Endothelial cell of umbilical vein (primary cell): ENCODE results near the gene KLC3. TPM values are rescaled to one million over a fixed set of nuclear protein-coding genes. Genes with fewer than 3 reads are reported as not detected.

Source experiments
- BruUV-seq: library from RNA; stranded (reverse); fragments of 400-500 nt; replicated peaks from 2 replicates; lab custom pipeline; 2021; lab: Mats Ljungman, UMichigan
- CTCF ChIA-PET: fragments of 300-600, 350-600 bp; sonication (Branson Sonifier 250); formaldehyde crosslinking; loops from one replicate; lab custom pipeline; 2021; ENCODE audit warnings: antibody characterized with exemption, inconsistent platforms; lab: Charles Lee
- POLR2A ChIA-PET: fragments of 300-600, 350-600 bp; sonication (Branson Sonifier 250); formaldehyde crosslinking; loops from one replicate; lab custom pipeline; 2021; ENCODE audit warnings: antibody characterized with exemption, inconsistent platforms; lab: Charles Lee
- DNase-seq: peaks from one replicate; pipeline ENCODE4 v3.0.0-alpha.2; 2011; ENCODE audit warnings: low read depth, low spot score
- FAIRE-seq: peaks from 2 replicates; lab custom pipeline; 2011; peaks lifted over from hg19 to GRCh38; lab: Jason Lieb, UNC
- H2AFZ ChIP-seq: 2 replicates; pipeline ENCODE4 v1.6.0; 2012; ENCODE audit warnings: low read depth, low read length, control low read depth, inconsistent platforms
- H3K27ac ChIP-seq: 2 replicates; pipeline ENCODE4 v1.5.1; 2011; ENCODE audit warnings: low read depth, mild to moderate bottlenecking, control low read depth, low read length, moderate library complexity; ENCODE audit not compliant: insufficient read depth
- H3K27me3 ChIP-seq, 2 experiments: 2 replicates each; pipeline versions ENCODE4 v1.6.0 to v1.6.1; 2011; ENCODE audit warnings: low read length in 2 of 2, mixed read lengths in 1 of 2; ENCODE audit not compliant: control insufficient read depth in 2 of 2, insufficient read depth in 2 of 2
- H3K36me3 ChIP-seq, 2 experiments: 2 replicates in 1 of 2; 3 replicates in 1 of 2; pipeline ENCODE4 v1.5.1; 2011; ENCODE audit warnings: low read length in 2 of 2, mild to moderate bottlenecking in 1 of 2, moderate library complexity in 1 of 2; ENCODE audit not compliant: control insufficient read depth in 2 of 2, insufficient read depth in 2 of 2; ENCODE audit errors: extremely low read depth in 1 of 2
- H3K4me1 ChIP-seq: 3 replicates; pipeline ENCODE4 v1.5.1; 2011; ENCODE audit warnings: mild to moderate bottlenecking, low read length; ENCODE audit not compliant: control insufficient read depth, insufficient read depth; ENCODE audit errors: extremely low read depth
- H3K4me2 ChIP-seq: 2 replicates; pipeline ENCODE4 v1.6.1; 2011; ENCODE audit warnings: low read length, control low read depth, mixed read lengths; ENCODE audit not compliant: insufficient read depth
- H3K4me3 ChIP-seq, 3 experiments: fragments of 200-600 bp in 1 of 3; sonication (generic), shearing (Covaris generic) in 1 of 3; replicated peaks in 1 of 3; 2 replicates each; pipeline ENCODE4 v1.5.1; 2011 to 2016; ENCODE audit warnings: control low read depth in 3 of 3, low read length in 3 of 3, mild to moderate bottlenecking in 2 of 3, inconsistent platforms in 1 of 3, low read depth in 1 of 3, moderate library complexity in 1 of 3; ENCODE audit not compliant: insufficient read depth in 1 of 3
- H3K79me2 ChIP-seq: 2 replicates; pipeline ENCODE4 v1.6.0; 2012; ENCODE audit warnings: low read length, inconsistent platforms; ENCODE audit not compliant: control insufficient read depth, insufficient read depth
- H3K9ac ChIP-seq: replicated peaks from 2 replicates; pipeline ENCODE3; 2011; ENCODE audit warnings: low read length, control low read depth; ENCODE audit not compliant: insufficient read depth; ENCODE audit errors: extremely low read depth
- H3K9me1 ChIP-seq: replicated peaks from 3 replicates; pipeline ENCODE4 v1.6.0; 2011; ENCODE audit warnings: mild to moderate bottlenecking, low read length; ENCODE audit not compliant: control insufficient read depth, insufficient read depth; ENCODE audit errors: extremely low read depth
- H3K9me3 ChIP-seq: replicated peaks from 2 replicates; pipeline ENCODE4 v1.5.1; 2012; ENCODE audit warnings: low read length, inconsistent platforms; ENCODE audit not compliant: control insufficient read depth, insufficient read depth
- H4K20me1 ChIP-seq: replicated peaks from 2 replicates; pipeline ENCODE3; 2011; ENCODE audit warnings: mild to moderate bottlenecking, low read length; ENCODE audit not compliant: control insufficient read depth, insufficient read depth; ENCODE audit errors: extremely low read depth
- EZH2 ChIP-seq: IDR thresholded peaks from 2 replicates; pipeline ENCODE4 v1.6.1; 2012; ENCODE audit warnings: borderline replicate concordance, low read depth, mild to moderate bottlenecking, moderate library complexity, low read length, inconsistent platforms; ENCODE audit not compliant: severe bottlenecking
- FOS ChIP-seq: IDR thresholded peaks from 2 replicates; pipeline ENCODE4 v1.6.1; 2011; ENCODE audit warnings: mild to moderate bottlenecking, low read length, moderate library complexity, borderline replicate concordance; ENCODE audit not compliant: insufficient read depth
- GATA2 ChIP-seq: IDR thresholded peaks from 2 replicates; pipeline ENCODE4 v1.7.0; 2011; ENCODE audit warnings: low read depth, mild to moderate bottlenecking, moderate library complexity, mixed read lengths, low read length; ENCODE audit not compliant: insufficient read length, insufficient read depth
- JUN ChIP-seq: IDR thresholded peaks from 2 replicates; pipeline ENCODE4 v1.6.1; 2011; ENCODE audit warnings: borderline replicate concordance, low read depth; ENCODE audit not compliant: insufficient read length, insufficient read depth
- MYC ChIP-seq: IDR thresholded peaks from one replicate; pipeline ENCODE4 v1.6.1; 2011; ENCODE audit warnings: mild to moderate bottlenecking, low read depth, low read length
- POLR2A ChIP-seq: IDR thresholded peaks from 2 replicates; pipeline ENCODE4 v1.6.1; 2012; ENCODE audit warnings: low read depth, mild to moderate bottlenecking, control low read depth, low read length
- POLR2AphosphoS5 ChIP-seq: IDR thresholded peaks from 2 replicates; pipeline ENCODE4 v1.6.1; 2012; ENCODE audit warnings: low read depth, mild to moderate bottlenecking, control low read depth, low read length, moderate library complexity; ENCODE audit not compliant: insufficient read depth
- dilution Hi-C: fragments of 300-500 bp; cut with MboI; formaldehyde crosslinking; loops from one replicate; pipeline ENCODE4 v1.15.0; 2019; ENCODE audit warnings: low sequenced_read_pairs; ENCODE audit not compliant: extremely low pct_ligation_motif_present
- intact Hi-C: fragments of 100-400 bp; cut with micrococcal nuclease; formaldehyde crosslinking; loops from one replicate; pipeline ENCODE4 v1.10.0; 2022
- polyA plus RNA-seq, 4 experiments: library from polyadenylated mRNA; depleted of rRNA in 3 of 4; stranded (reverse) in 3 of 4; unstranded in 1 of 4; fragments of >200 nt; gene quantifications; 2 replicates each; pipeline versions ENCODE4 v1.2.1 to v1.2.3, GENCODE V29; 2011 to 2012; ENCODE audit warnings: missing spikeins in 1 of 4
- total RNA-seq: library from RNA; stranded (reverse); gene quantifications from 2 replicates; pipeline ENCODE4 v1.2.3, GENCODE V29; 2021
- TF ChIP-seq, protein P1 (sequence below), 2 donors: IDR thresholded peaks; 1 replicate in 1 of 2; 2 replicates in 1 of 2; pipeline ENCODE4 v1.5.1; 2011; ENCODE audit warnings: low read length in 2 of 2, mild to moderate bottlenecking in 2 of 2, moderate library complexity in 2 of 2, control low read depth in 1 of 2, inconsistent platforms in 1 of 2, low read depth in 1 of 2; ENCODE audit not compliant: insufficient read depth in 1 of 2; ENCODE audit errors: extremely low read depth in 1 of 2
- TF ChIP-seq, protein P2 (sequence below): IDR thresholded peaks from 2 replicates; pipeline ENCODE4 v1.6.1; 2011; ENCODE audit not compliant: insufficient read depth, insufficient read length

Gene KLC3
- total and polyA plus RNA-seq, 2 donors (not counting 3 experiments of a cell fraction or from before 2014, with no cell fraction given), result not detected

- intact Hi-C loops, result loop anchor here (5.0 kb wide), 1 partner anchor 149 kb away; no protein-coding TSS in a partner anchor
Observed at GRCh38 chr19:45336696-45337251, 3.8 kb upstream of the KLC3 start.

More at GRCh38 chr19:45336696-45337251, 3.8 kb upstream of the KLC3 start:
- TF ChIP-seq POLR2A, result no peak
- TF ChIP-seq GATA2, result no peak
- TF ChIP-seq MYC, result no peak
- no peak for TF ChIP-seq JUN
- TF ChIP-seq, protein P1, sequence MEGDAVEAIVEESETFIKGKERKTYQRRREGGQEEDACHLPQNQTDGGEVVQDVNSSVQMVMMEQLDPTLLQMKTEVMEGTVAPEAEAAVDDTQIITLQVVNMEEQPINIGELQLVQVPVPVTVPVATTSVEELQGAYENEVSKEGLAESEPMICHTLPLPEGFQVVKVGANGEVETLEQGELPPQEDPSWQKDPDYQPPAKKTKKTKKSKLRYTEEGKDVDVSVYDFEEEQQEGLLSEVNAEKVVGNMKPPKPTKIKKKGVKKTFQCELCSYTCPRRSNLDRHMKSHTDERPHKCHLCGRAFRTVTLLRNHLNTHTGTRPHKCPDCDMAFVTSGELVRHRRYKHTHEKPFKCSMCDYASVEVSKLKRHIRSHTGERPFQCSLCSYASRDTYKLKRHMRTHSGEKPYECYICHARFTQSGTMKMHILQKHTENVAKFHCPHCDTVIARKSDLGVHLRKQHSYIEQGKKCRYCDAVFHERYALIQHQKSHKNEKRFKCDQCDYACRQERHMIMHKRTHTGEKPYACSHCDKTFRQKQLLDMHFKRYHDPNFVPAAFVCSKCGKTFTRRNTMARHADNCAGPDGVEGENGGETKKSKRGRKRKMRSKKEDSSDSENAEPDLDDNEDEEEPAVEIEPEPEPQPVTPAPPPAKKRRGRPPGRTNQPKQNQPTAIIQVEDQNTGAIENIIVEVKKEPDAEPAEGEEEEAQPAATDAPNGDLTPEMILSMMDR (IDR thresholded peaks at IDR 0.05; ENCODE audit: extremely low read depth in 1 of 2, insufficient read depth in 1 of 2, low read depth in 1 of 2, low read length in 2 of 2), result no peak
- TF ChIP-seq, protein P2, sequence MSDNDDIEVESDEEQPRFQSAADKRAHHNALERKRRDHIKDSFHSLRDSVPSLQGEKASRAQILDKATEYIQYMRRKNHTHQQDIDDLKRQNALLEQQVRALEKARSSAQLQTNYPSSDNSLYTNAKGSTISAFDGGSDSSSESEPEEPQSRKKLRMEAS, result no peak
- TF ChIP-seq EZH2, result no peak
- TF ChIP-seq FOS, result no peak
- TF ChIP-seq POLR2AphosphoS5, result no peak
- CTCF ChIA-PET, result interaction anchor here (5.1 kb wide), 1 partner anchor 135 kb away, joined by 76 read pairs; no protein-coding TSS in a partner anchor
- no peaks in the 10 kb centered on the region for H3K79me2 ChIP-seq
- H3K4me2 ChIP-seq, result no peak overlapping the region
- no peak for DNase-seq
- no peaks in the 10 kb centered on the region for H3K9me3 ChIP-seq
- no peak overlapping the region for H2AFZ ChIP-seq
- H3K9ac ChIP-seq, result no peak overlapping the region
- H4K20me1 ChIP-seq, result no peaks in the 10 kb centered on the region
- no TSS peak for BruUV-seq
- H3K27me3 ChIP-seq, result peaks cover 4 to 5% of the 10 kb centered on the region in 2 experiments
- dilution Hi-C loops, result no loop called here
- FAIRE-seq, result no peak
- no peak overlapping the region for H3K27ac ChIP-seq
- POLR2A ChIA-PET, result no interaction called here
- H3K4me1 ChIP-seq, result peaks cover 5% of the 10 kb centered on the region
- no peaks in the 10 kb centered on the region for H3K36me3 ChIP-seq
- no peak overlapping the region for H3K4me3 ChIP-seq
- H3K9me1 ChIP-seq, result no peaks in the 10 kb centered on the region
